Testis (tissue), 3 donors: ENCODE data around the gene ATP2B3. TPM values are rescaled to one million over a fixed set of nuclear protein-coding genes. Genes with fewer than 3 reads are reported as not detected.

Source experiments
- DNase-seq: peaks from one replicate; pipeline ENCODE4 v3.0.0-alpha.2; 2019
- H3K27ac ChIP-seq, 2 donors: fragments of 200-600 bp; sonication (generic); one replicate each; pipeline ENCODE4 v1.5.1; 2019
- H3K27me3 ChIP-seq: fragments of 200-600 bp; sonication (generic); one replicate; pipeline ENCODE4 v1.5.1; 2019
- H3K36me3 ChIP-seq: fragments of 200-600 bp; sonication (generic); one replicate; pipeline ENCODE4 v1.5.1; 2017; ENCODE audit warnings: low read depth; ENCODE audit errors: missing control alignments
- H3K4me1 ChIP-seq: fragments of 200-600 bp; sonication (generic); one replicate; pipeline ENCODE4 v1.5.1; 2019
- H3K4me3 ChIP-seq, 2 donors: fragments of 200-600 bp; sonication (generic); one replicate each; pipeline ENCODE4 v1.5.1; 2017 to 2019
- H3K9me3 ChIP-seq: fragments of 200-600 bp; sonication (generic); one replicate; pipeline ENCODE4 v1.5.1; 2017
- POLR2A ChIP-seq: fragments of 450-650 bp; IDR thresholded peaks from one replicate; pipeline ENCODE4 v1.6.1; 2017; ENCODE audit warnings: antibody characterized with exemption, mild to moderate bottlenecking, moderate library complexity
- WGBS, 2 donors: methylation state at CpG; one replicate each; pipeline ENCODE4 v1.1.5; 2018; 5-methylcytosine and 5-hydroxymethylcytosine counted together
- intact Hi-C: fragments of 100-400 bp; cut with DNase I; formaldehyde crosslinking; loops from one replicate; pipeline ENCODE4 v1.15.1; 2023; ENCODE audit warnings: low total_unique reads
- polyA plus RNA-seq: library from polyadenylated mRNA; stranded (reverse); fragments of 350-450 nt; fragmentation: Illumina TruSeq; extraction: RNeasy Lipid Tissue Mini Kit (QIAGEN cat#74804); gene quantifications from one replicate; pipeline ENCODE4 v1.2.3, GENCODE V29; 2014; ENCODE audit warnings: low read depth, low replicate concordance; ENCODE audit not compliant: insufficient read depth
- total RNA-seq, 2 donors: library from RNA; depleted of rRNA; stranded (reverse); fragments of >200 nt; gene quantifications; one replicate each; pipeline ENCODE4 v1.2.3, GENCODE V29; 2016
- TF ChIP-seq, protein P1 (sequence below), 3 experiments: fragments of 450-650 bp in 2 of 3; fragments of 200-600 bp in 1 of 3; sonication (generic) in 1 of 3; IDR thresholded peaks; one replicate each; pipeline ENCODE4 v1.5.1; 2016 to 2019; ENCODE audit warnings: antibody characterized with exemption in 3 of 3, mild to moderate bottlenecking in 2 of 3, moderate library complexity in 1 of 3

ATP2B3 gene
- total and polyA plus RNA-seq, 3 donors from 2014 or later: 0.16 to 1.2 (median 0.73) TPM

GRCh38 chrX:153606503-153606902 is 89.1 kb downstream of the ATP2B3 start:
- TF ChIP-seq POLR2A: no peak
- TF ChIP-seq, protein P1, sequence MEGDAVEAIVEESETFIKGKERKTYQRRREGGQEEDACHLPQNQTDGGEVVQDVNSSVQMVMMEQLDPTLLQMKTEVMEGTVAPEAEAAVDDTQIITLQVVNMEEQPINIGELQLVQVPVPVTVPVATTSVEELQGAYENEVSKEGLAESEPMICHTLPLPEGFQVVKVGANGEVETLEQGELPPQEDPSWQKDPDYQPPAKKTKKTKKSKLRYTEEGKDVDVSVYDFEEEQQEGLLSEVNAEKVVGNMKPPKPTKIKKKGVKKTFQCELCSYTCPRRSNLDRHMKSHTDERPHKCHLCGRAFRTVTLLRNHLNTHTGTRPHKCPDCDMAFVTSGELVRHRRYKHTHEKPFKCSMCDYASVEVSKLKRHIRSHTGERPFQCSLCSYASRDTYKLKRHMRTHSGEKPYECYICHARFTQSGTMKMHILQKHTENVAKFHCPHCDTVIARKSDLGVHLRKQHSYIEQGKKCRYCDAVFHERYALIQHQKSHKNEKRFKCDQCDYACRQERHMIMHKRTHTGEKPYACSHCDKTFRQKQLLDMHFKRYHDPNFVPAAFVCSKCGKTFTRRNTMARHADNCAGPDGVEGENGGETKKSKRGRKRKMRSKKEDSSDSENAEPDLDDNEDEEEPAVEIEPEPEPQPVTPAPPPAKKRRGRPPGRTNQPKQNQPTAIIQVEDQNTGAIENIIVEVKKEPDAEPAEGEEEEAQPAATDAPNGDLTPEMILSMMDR (IDR thresholded peaks at IDR 0.05): no peak

DNA sequence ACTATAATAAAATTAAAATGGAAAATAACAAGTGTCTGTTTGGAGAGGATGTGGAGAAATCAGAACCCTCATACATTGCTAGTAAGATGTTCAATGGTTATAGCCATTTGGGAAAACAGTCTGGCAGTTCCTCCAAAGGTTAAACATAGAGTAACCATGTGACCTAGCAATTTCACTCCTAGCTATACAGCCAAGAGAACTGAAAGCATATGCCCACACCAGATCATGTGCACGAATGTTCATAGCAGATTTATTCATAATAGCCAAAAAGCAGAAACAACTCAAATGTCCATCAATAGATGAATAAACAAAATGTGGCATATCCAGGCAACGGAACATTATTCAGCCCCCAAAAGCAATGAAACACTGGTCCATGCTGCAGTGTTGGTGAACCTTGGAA is 90.9 kb downstream of the ATP2B3 start:
- no peak overlapping the region for H3K4me3 ChIP-seq

More at GRCh38 chrX:153606503-153606902, 89.1 kb downstream of the ATP2B3 start:
- DNase-seq: no peak
- no peaks in the 10 kb centered on the region for H3K9me3 ChIP-seq
- H3K36me3 ChIP-seq: no peaks in the 10 kb centered on the region
- no peak overlapping the region for H3K27ac ChIP-seq
- no peak overlapping the region for H3K4me3 ChIP-seq
- H3K4me1 ChIP-seq: no peaks in the 10 kb centered on the region
- 93 to 95% methylated on average over 11 to 23 of the region's 23 CpGs for WGBS, 2 donors
- H3K27me3 ChIP-seq: no peaks in the 10 kb centered on the region
- intact Hi-C loops: no loop called here

GRCh38 chrX:153608806-153609205 is 91.4 kb downstream of the ATP2B3 start:
- WGBS, 2 donors: 79 to 82% methylated on average over 4 of the region's 4 CpGs
- no peaks in the 10 kb centered on the region for H3K36me3 ChIP-seq
- no peak for DNase-seq
- no peak overlapping the region for H3K4me3 ChIP-seq
- no peaks in the 10 kb centered on the region for H3K27me3 ChIP-seq
- TF ChIP-seq POLR2A: no peak
- TF ChIP-seq, protein P1 (IDR thresholded peaks at IDR 0.05): no peak
- intact Hi-C loops: no loop called here
- no peaks in the 10 kb centered on the region for H3K9me3 ChIP-seq
- H3K4me1 ChIP-seq: no peaks in the 10 kb centered on the region
- no peak overlapping the region for H3K27ac ChIP-seq

More for the DNA sequence above, 90.9 kb downstream of the ATP2B3 start:
- Histone ChIP-seq H3K9me3 (no peaks in the 10 kb centered on the region), H3K36me3 (no peaks in the 10 kb centered on the region), H3K4me1 (no peaks in the 10 kb centered on the region), H3K27ac (no peak overlapping the region), H3K27me3 (no peaks in the 10 kb centered on the region)
- 85 to 92% methylated on average over 2 of the region's 2 CpGs for WGBS, 2 donors
- TF ChIP-seq, protein P1 (IDR thresholded peaks at IDR 0.05): no peak
- no peak for TF ChIP-seq POLR2A
- intact Hi-C loops: no loop called here
- no peak for DNase-seq

- no peaks in the 10 kb centered on the region for H3K9me3 ChIP-seq
- H3K4me3 ChIP-seq: peak overlapping the region; percentile 18 to 56
- TF ChIP-seq, protein P1 (IDR thresholded peaks at IDR 0.05): peak; percentile 66 to 72 (median 71)
- TF ChIP-seq POLR2A: no peak
- peak; percentile 81 for DNase-seq
- H3K4me1 ChIP-seq: no peaks in the 10 kb centered on the region
- no peaks in the 10 kb centered on the region for H3K27me3 ChIP-seq
- no peak overlapping the region for H3K27ac ChIP-seq
- WGBS, 2 donors: 1% methylated on average over 18 of the region's 63 CpGs; no CpG with 5 or more reads in 1 of the 2 donors
- intact Hi-C loops: no loop called here
- no peaks in the 10 kb centered on the region for H3K36me3 ChIP-seq
Measured at GRCh38 chrX:153609917-153610835, 92.7 kb downstream of the ATP2B3 start.
